SH-SY5Y (cell line): ENCODE results near the gene SIGMAR1.

ENCODE experiments used
- GATA2 ChIP-seq: IDR thresholded peaks from 2 replicates; pipeline ENCODE4 v1.6.1; 2011; ENCODE audit warnings: mild to moderate bottlenecking, low read depth, low read length
- GATA3 ChIP-seq: IDR thresholded peaks from 2 replicates; pipeline ENCODE4 v1.6.1; 2011; ENCODE audit warnings: low read depth, mild to moderate bottlenecking, low read length, moderate library complexity

DNA sequence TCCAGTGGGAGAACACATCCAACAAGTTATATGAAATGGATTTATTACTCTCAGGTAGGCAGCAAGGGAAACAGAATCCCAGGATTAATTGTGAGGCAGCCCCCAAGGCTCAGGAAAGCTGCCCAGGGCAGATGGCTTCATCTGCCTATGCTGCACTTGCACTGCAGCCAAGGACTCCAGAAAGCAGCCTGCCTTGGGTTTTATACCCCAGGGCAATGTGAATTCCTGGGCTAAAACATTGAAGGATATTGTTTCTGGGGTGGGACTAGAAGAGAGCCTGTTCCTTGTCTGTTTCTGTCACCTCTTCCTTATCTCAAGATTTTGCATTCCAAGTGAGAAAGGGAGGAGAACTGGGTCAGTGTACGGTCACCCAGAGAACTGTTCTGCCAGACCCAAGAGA, 33.7 kb upstream of the SIGMAR1 start:
- TF ChIP-seq GATA2: no peak
- no peak for TF ChIP-seq GATA3
